Stomach smooth muscle (tissue), 2 donors: ENCODE data around the gene BARX2.

Experiments
- H3K27ac ChIP-seq: one replicate; pipeline ENCODE4 v1.7.0; 2013; ENCODE audit warnings: mild to moderate bottlenecking, low read length, inconsistent platforms
- H3K27me3 ChIP-seq, 2 donors: one replicate each; pipeline ENCODE4 v1.7.0; 2013; ENCODE audit warnings: low read length in 2 of 2; ENCODE audit not compliant: insufficient read depth in 2 of 2, control insufficient read depth in 1 of 2
- H3K36me3 ChIP-seq, 2 donors: one replicate each; pipeline ENCODE4 v1.7.0; 2013; ENCODE audit warnings: low read length in 2 of 2; ENCODE audit not compliant: control insufficient read depth in 2 of 2, insufficient read depth in 2 of 2
- H3K4me1 ChIP-seq: one replicate; pipeline ENCODE4 v1.7.0; 2013; ENCODE audit warnings: low read length; ENCODE audit not compliant: control insufficient read depth, insufficient read depth
- H3K4me3 ChIP-seq, 2 donors: one replicate each; pipeline ENCODE4 v1.7.0; 2013; ENCODE audit warnings: low read length in 2 of 2
- H3K9ac ChIP-seq, 2 donors: one replicate each; pipeline ENCODE4 v1.7.0; 2013; ENCODE audit warnings: low read length in 2 of 2, mild to moderate bottlenecking in 1 of 2
- H3K9me3 ChIP-seq, 2 donors: one replicate each; pipeline ENCODE4 v1.7.0; 2013; ENCODE audit warnings: low read length in 2 of 2; ENCODE audit not compliant: control insufficient read depth in 2 of 2
- donor health status: healthy.
- donor health status: Pancreatic carcinoma.

Gene BARX2

GRCh38 chr11:129455756-129456655 is 80.4 kb downstream of the BARX2 start:
- H3K27me3 ChIP-seq: peaks cover 0 to 14% of the 10 kb centered on the region in 2 donors
- H3K4me3 ChIP-seq: no peak overlapping the region
- H3K4me1 ChIP-seq: no peaks in the 10 kb centered on the region
- no peak overlapping the region for H3K27ac ChIP-seq
- H3K9ac ChIP-seq: no peak overlapping the region
- H3K9me3 ChIP-seq: no peaks in the 10 kb centered on the region
- H3K36me3 ChIP-seq: no peaks in the 10 kb centered on the region

- H3K9me3 ChIP-seq: no peaks in the 10 kb centered on the region
- no peaks in the 10 kb centered on the region for H3K36me3 ChIP-seq
- peaks cover 0 to 14% of the 10 kb centered on the region in 2 donors for H3K27me3 ChIP-seq
- H3K27ac ChIP-seq: no peak overlapping the region
- no peak overlapping the region for H3K4me3 ChIP-seq
- H3K9ac ChIP-seq: no peak overlapping the region
- H3K4me1 ChIP-seq: no peaks in the 10 kb centered on the region
Measured at GRCh38 chr11:129457321-129457720, 81.7 kb downstream of the BARX2 start.

- H3K4me3 ChIP-seq: no peak overlapping the region
- no peaks in the 10 kb centered on the region for H3K36me3 ChIP-seq
- H3K9me3 ChIP-seq: no peaks in the 10 kb centered on the region
- no peak overlapping the region for H3K9ac ChIP-seq
- no peak overlapping the region for H3K27ac ChIP-seq
- no peaks in the 10 kb centered on the region for H3K4me1 ChIP-seq
- H3K27me3 ChIP-seq: peaks cover 0 to 12% of the 10 kb centered on the region in 2 donors
Measured at GRCh38 chr11:129458278-129458677, 82.6 kb downstream of the BARX2 start.

GRCh38 chr11:129458756-129459535 is 83.3 kb downstream of the BARX2 start:
- Histone ChIP-seq H3K36me3 (no peaks in the 10 kb centered on the region), H3K27ac (no peak overlapping the region), H3K9me3 (no peaks in the 10 kb centered on the region), H3K4me3 (no peak overlapping the region), H3K27me3 (peaks cover 0 to 12% of the 10 kb centered on the region in 2 donors), H3K4me1 (no peaks in the 10 kb centered on the region), H3K9ac (no peak overlapping the region)

GRCh38 chr11:129460714-129461113 is 85.1 kb downstream of the BARX2 start:
- Histone ChIP-seq H3K4me1 (no peaks in the 10 kb centered on the region), H3K27me3 (peaks cover 0 to 10% of the 10 kb centered on the region in 2 donors), H3K9me3 (peaks cover 2 to 4% of the 10 kb centered on the region in 2 donors), H3K27ac (no peak overlapping the region), H3K9ac (no peak overlapping the region), H3K36me3 (no peaks in the 10 kb centered on the region), H3K4me3 (no peak overlapping the region)

- Histone ChIP-seq H3K36me3 (no peaks in the 10 kb centered on the region), H3K4me1 (no peaks in the 10 kb centered on the region), H3K27ac (no peak overlapping the region), H3K27me3 (no peaks in the 10 kb centered on the region), H3K9ac (no peak overlapping the region), H3K4me3 (no peak overlapping the region), H3K9me3 (peaks cover 0 to 2% of the 10 kb centered on the region in 2 donors)
Measured at GRCh38 chr11:129484068-129484467, 108.4 kb downstream of the BARX2 start.

- Histone ChIP-seq H3K36me3 (no peaks in the 10 kb centered on the region), H3K27ac (no peak overlapping the region), H3K4me1 (no peaks in the 10 kb centered on the region), H3K27me3 (no peaks in the 10 kb centered on the region), H3K4me3 (no peak overlapping the region), H3K9ac (no peak overlapping the region), H3K9me3 (peaks cover 0 to 3% of the 10 kb centered on the region in 2 donors)
Measured at GRCh38 chr11:129489249-129489648, 113.6 kb downstream of the BARX2 start.

- H3K4me1 ChIP-seq: no peaks in the 10 kb centered on the region
- no peaks in the 10 kb centered on the region for H3K27me3 ChIP-seq
- H3K36me3 ChIP-seq: no peaks in the 10 kb centered on the region
- no peak overlapping the region for H3K9ac ChIP-seq
- no peak overlapping the region for H3K27ac ChIP-seq
- H3K9me3 ChIP-seq: peaks cover 0 to 3% of the 10 kb centered on the region in 2 donors
- H3K4me3 ChIP-seq: no peak overlapping the region
Measured at GRCh38 chr11:129490004-129490403, 114.4 kb downstream of the BARX2 start.

- Histone ChIP-seq H3K27ac (no peak overlapping the region), H3K27me3 (no peaks in the 10 kb centered on the region), H3K9ac (no peak overlapping the region), H3K36me3 (no peaks in the 10 kb centered on the region), H3K4me1 (no peaks in the 10 kb centered on the region), H3K4me3 (no peak overlapping the region), H3K9me3 (peaks cover 0 to 3% of the 10 kb centered on the region in 2 donors)
Measured at GRCh38 chr11:129493746-129494145, 118.1 kb downstream of the BARX2 start.
